GM18507 (cell line): ENCODE data around the gene JPH3.
"Not testable (repeated sequence)": the region's sequence is repeated elsewhere in the genome, so short reads cannot be mapped to it uniquely, and the experiment has no call there.

Experiments
- DNase-seq: peaks from one replicate; pipeline ENCODE4 v3.0.0; 2011; ENCODE audit warnings: low read depth; ENCODE audit not compliant: insufficient read length; ENCODE audit errors: extremely low spot score
- FAIRE-seq: peaks from 2 replicates; lab custom pipeline; 2011; peaks lifted over from hg19 to GRCh38; lab: Jason Lieb, UNC

JPH3 gene

DNA sequence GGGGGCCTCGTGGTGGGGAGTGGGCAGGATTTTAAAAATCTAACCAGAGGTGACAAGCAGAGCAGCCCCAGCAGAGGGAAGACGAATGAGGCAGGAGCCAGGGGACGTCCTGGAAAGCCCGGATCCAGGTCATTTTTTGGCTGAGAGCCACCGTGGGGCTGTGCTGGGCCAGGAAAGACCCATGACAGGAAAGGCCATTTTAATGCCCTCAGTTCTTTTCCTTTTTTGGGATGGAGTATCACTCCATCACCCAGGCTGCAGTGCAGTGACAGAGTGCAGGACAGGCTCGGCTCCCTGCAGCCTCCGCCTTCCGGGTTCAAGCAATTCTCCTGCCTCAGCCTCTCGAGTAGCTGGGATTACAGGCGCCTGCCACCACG, 30.5 kb upstream of the JPH3 start:
- no peak for FAIRE-seq
- no peak for DNase-seq

DNA sequence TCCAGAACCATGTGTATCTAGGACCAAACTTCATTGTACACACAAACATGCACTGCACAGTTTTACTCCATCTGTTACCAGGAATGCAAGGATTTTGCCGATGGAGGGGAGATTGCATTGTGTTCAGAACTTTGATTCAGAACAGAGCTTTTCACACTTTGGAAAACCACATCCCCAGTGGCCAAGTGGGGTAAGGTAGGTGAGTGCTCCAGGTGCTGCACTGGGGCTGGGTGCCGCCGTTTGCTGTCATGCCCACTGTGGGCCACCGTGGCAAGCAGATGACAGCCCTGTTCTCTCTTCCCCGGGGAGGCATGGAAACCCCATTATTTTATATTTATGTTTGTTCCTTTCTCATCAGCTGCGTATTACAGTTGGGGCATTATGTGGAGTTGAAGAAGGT, 29.3 kb upstream of the JPH3 start:
- DNase-seq (no peak), FAIRE-seq (no peak)

DNA sequence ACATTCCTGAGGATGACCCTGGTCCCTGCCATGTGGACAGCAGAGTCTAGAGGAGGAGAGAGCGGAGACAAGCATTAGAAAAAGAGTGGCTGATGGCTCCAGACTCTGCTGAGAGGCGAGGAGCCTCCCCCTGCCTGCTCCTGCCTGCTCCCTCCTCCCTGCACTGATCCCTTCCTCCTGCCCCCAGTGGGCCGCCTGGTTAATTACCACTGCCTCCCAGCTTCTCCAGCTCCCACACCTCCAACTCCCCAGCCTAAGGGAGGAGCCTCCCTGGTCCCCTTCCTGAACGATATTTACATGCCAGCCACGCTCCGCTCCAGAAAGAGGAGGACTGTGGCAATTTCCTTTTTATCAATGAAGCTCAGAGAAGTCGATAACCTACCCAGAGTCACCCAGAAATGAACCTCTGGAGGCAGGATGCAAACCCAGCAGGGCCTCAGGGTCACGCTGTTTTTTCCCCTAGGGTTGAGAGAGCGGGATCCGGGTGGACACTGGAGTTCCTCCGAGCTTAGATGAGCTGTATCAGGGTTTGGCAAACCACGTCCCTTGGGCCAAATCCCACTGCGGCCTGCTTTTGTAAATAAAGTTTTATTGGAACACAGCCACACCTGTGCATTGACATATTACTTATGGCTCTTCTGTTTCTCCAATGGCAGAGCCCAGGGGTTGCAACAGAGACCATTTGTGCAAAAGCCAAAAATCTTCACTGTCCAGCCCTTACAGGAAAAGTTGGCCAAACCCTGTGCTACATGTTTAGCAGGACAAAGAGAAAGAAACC, 27.1 kb upstream of the JPH3 start:
- no peak for DNase-seq
- FAIRE-seq: no peak

DNA sequence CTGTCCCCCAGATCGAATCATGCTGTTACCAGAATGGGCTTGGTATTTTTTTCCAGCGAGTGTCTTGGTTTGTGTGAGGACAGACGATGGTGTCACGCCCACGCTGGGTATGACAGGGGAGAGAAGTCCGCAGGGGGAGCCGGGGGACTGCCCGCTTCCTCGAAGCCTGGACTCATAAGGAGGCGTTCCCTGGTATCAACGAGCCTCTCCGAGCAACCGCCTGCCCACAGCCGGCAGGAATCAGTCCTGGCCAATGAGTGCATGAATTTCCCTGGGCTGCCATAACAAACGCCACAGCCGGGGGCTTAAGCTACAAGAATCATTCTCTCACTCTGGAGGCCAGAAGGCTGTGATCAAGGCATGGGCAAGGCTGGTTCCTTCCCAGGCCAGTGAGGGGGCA, 26.1 kb upstream of the JPH3 start:
- no peak for FAIRE-seq
- no peak for DNase-seq

DNA sequence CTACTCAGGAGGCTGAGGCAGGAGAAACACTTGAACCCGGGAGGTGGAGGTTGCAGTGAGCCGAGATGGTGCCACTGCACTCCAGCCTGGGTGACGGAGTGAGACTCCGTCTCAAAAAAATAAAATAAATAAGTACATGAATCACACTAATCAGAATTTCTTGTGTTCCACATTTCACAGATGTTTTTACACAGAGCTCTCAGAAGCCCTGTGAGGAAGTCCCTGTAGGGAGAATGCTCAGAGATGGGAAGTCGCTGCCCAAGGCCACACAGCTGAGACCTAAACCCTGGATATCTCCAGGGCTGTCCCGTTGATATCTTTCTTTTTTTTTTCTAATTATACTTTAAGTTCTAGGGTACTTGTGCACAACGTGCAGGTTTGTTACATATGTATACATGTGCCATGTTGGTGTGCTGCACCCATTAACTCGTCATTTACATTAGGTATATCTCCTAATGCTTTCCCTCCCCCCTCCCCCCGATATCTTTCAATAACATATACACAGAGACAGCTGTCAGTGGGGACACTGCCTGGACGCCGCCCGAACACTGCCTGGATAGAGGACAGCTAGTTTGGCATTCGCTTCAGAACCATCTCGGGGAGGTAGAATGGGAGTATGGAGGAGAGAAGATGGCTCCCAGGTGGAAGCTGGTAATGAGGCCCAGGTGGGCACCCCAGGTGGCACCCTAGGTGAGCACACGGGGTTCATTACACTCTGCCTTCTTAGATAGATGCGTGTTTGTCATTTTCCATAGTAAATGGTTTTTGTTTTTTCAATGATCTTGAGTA, 24.0 kb upstream of the JPH3 start:
- FAIRE-seq, DNase-seq: not testable (repeated sequence)

DNA sequence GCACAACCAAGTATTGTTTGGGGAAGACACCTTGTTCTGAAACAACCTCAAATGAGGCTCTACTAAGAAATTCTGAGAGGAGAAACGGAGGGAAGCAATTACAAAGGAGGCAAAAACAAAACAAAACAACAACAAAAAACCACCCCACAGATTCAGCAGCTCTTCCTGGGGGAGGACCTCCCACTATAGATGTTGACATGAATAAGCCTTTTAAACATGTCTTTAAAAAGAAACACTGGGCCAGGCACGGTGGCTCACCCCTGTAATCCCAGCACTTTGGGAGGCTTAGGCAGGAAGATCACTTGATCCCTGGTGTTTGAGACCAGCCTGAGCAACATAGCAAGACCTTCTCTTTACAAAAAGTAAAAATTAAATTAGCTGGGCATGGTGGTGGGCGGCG, 22.6 kb upstream of the JPH3 start:
- FAIRE-seq (no peak), DNase-seq (no peak)

DNA sequence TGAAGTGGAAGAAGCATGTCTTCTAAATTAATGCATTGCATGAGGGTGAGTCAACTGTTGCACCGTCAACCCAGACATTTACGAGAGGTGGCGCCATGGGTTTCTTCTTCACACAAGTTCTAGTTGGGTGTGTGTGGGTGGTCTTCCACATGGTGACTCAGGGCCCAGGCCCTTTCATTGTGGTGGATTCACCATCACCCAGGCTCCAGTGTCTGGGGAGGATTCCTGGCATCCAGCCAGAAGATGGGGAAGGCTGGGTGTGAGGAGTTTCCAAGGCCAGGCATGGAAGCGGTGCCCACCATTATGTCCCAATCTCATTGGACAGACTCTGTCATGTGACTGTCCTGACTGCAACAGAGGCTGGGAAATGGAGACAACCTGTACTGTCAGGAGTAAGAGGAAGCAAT, 21.4 kb upstream of the JPH3 start:
- FAIRE-seq (no peak), DNase-seq (no peak)

DNA sequence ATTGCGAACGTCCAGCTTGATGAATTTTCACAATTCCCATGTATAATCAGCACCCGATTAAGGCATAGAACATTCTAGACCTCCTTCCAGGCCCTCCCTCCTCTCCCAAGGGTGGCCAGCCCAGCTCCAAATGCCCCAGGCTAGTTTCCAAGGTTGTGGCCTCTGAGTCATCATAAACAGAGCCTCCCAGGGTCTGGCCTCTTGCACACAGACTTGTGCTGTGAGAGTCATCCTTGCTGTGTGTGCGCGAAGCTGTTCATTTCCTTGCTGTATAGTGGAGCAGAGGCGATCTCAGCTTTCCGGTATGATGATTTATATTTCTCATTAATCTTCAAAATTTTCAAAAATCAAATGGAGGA, 20.5 kb upstream of the JPH3 start:
- FAIRE-seq (no peak), DNase-seq (no peak)

DNA sequence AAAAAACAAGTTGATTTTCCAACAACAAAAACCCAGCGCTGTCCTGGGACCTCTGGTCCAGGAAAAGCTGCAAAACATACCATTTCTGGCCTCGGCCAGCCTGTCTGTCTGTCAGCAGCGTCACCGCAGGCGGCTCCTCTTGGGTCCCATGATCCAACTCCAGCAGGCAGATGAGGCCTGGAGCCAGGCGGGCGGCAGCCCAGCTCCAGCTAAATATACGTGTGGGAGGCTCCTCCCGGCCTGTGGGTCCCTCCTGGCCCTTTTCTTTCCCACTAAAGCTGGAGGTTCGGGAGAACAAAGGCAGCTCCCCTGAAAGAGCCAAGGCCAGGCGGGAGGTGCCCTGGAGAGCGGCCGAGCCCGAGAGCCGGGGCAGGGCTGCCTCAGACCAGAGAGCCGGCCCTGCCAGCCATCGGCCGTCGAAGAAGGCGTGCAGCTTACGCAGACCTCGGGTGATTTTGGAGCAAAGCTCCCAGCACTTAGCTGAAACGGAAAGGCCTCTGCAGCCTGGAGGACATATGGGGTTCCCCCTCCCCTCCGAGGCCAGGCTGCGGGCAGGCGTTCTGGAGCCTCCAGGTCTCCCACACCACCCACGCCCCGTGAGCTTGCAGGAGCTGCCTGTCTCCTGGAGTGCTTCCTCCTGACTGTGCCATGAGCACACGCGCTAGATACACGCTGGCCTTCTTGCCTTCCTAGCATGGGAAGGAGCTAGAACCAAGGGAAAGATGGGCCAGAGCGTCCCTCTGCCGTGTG, 19.9 kb upstream of the JPH3 start:
- no peak for DNase-seq

DNA sequence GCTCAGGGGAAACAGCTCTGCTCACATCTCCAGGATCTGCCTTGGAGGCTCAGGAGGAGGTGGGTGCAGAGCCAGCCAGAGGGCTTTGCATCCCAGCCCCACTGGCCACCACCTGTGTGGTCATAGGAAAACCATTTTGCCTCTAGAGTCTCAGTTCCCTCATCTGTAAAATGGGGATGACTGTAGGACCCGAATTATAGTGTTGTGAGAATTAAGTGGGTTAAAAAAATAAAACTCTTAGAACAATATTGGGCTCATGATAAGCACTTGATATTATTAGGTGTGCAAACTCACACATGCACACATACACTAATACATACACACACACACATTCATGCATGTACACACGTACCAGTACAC, 19.4 kb upstream of the JPH3 start:
- DNase-seq: no peak
- FAIRE-seq: no peak

More for the DNA sequence above, 19.9 kb upstream of the JPH3 start:
- no peak for FAIRE-seq

DNA sequence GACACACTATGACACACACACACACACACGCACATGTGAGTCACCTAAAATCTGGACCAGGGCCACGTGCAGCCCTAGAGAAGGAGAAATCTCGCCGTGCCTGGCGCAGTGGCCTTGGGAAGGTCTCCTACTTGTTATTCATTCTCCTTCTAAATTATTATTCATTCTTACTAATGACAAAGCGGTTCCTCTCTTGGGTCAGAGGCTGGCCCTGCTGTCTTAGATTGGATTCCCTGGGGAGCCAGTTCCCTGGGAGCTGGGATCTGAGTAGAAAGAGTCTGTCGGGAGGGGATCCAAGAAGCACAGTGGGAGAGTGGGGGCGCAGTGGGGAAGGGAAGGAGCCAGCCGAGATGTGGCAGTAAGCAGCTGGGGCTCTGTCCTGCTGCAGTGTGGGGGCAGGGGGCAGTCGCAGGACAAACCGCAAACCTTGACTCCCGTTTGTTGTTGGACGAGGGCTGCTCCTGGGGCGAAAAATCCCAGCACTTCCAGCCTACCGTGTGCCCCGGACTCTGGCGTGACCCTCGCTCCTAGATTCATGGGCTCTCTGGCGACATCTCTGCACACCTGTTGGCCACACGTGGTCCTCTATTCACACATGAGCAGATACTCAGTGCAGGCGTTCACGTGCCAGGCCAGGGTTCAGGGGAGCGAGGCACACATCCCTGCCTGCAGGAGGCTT, 18.7 kb upstream of the JPH3 start:
- FAIRE-seq: no peak
- DNase-seq: no peak

DNA sequence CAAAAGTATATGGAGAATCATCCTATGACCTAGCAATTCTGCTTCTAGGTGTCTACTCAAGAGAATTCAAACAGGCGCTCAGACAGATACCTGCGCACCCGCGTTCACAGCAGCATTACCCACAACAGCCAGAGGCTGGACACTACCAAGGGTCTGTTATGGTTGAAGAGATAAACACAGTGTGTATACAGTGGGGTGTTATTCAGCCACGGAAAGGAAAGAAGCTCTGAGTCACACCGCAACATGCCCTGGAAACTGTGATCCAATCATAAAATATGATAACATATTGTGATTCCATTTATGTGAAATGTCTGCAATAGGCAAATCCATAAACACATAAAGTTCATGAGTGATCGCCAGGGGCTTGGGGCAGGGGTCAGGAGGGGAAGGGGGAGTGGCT, 18.0 kb upstream of the JPH3 start:
- no peak for FAIRE-seq

DNA sequence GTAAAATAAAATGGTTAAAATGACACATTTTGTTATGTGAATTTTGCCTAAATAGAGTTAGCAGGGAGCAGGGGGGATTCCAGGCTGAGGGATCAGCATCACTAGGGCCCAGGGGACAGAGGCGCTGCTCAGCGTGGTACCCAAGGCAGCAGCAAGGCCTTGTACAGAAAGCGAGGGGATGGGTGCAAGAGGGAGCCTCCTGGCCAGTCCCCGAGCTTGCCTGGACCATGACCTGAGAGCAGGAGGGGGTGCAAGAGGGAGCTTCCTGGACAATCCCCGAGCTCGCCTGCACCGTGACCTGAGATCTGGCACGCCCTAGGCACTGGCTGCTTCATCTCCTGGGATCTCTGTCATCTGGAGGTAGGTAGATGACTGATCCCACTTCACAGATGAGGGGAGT, 17.3 kb upstream of the JPH3 start:
- no peak for FAIRE-seq
- DNase-seq: no peak

More for the DNA sequence above, 18.0 kb upstream of the JPH3 start:
- no peak for DNase-seq

DNA sequence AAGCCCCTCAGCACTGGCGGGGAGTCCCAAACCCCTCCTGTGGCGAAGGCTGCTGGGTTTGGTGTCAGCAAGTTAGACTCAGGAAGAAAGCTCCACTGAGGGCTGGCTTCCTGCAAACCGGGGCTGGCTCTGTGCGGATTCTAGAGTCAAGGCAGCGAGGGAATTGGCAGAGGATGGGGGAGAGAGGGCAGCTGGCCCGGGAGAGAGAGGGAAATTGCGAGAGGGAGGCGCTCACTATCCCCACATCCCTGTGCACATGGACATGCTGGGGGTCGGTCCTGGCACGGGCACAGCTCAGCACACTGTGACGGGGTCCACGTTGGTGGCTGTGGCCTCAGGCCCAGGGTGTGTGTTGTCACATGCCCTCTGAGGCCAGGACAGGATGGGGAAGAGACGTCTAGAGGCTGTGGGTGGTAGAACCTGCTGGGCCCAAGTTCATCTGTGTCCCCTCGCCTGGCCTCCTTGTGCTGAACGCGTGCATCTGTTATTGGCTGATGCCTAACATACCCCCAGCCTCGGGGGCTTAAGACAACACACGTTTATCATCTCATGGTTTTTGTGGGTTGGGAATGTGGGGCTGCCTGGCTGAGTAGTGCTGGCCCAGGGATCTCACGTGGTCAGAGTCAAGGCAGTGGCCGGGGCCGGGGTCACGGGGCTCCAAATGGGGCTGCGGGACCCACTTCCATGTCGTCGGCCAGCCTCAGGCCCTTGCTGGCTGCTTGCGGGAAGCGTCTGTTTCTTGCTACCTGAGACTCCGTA, 16.7 kb upstream of the JPH3 start:
- FAIRE-seq (no peak), DNase-seq (no peak)

DNA sequence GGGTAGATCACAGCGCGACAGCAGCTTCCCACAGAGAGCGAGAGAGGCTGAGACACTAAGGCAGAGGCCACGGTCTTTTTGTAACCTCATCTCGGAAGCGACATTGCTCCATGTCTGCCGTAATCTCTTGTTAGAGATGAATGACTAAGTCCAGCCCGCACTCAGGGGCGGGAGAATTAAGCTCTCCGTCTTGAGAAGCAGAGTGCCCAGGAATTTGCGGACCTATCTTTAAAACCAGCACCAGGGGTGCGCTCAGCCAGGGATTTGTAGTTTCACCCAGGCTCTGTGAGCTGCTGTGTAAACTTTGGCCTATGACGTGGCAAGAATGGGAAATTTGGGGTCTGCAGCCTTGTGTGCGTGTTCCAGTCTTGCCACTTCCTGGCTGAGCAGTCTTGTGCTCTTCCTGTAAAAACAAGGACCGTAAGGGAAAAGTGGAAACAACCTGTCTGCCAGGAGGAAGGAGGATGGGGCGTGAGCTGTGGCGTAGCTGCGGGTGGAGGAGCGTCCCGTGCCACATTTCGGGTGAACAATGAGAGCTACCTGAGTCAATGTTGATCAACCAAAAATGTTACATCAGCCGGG, 16.0 kb upstream of the JPH3 start:
- FAIRE-seq (no peak), DNase-seq (no peak)

DNA sequence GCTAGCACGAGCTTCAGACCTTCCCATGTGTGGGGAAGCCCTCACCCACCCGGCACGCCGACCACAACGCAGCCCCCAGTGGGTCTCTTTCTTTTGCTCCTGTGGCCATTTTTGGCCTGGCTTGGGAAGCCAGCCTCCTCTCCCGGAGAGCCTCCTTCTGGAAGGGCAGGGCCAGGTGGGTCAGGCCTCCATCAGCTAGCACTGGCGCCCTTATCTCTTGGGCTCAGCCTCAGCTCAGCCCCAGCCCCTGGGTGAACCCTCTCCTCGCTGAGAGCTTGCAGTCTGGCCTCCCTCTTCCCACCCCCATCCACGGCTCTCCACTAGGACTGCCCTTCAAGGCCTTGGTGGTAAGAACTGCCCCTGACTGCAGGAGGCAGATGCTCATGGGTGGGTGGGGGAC, 14.7 kb upstream of the JPH3 start:
- FAIRE-seq (no peak), DNase-seq (no peak)

DNA sequence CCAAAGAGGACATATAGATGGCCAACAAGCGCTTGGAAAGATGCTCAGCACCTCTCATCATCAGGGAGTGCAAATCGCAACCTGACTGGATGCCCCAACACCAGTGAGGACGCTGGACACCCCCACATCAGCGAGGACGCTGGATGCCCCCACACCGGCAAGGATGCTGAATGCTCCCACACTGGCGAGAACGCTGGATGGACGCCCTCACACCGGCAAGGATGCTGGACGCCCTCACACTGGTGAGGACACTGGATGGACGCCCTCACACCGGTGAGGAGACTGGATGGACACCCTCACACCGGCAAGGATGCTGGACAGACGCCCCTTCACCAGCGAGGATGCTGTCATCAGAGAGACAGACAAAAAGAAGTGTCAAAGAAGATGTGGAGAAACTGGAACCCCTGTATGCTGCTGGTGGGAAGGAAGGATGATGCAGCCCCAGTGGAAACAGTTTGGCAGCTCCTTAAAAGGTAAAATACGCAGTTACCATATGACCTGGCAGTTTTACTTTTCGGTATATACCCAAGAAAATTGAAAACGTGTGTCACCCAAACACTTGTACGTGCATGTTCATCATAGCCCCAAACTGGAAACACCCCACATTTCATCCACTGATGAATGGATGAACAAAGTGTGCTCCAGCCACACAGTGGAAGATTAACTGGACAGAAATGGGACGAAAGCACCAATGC, 10.1 kb upstream of the JPH3 start:
- FAIRE-seq (no peak), DNase-seq (no peak)

DNA sequence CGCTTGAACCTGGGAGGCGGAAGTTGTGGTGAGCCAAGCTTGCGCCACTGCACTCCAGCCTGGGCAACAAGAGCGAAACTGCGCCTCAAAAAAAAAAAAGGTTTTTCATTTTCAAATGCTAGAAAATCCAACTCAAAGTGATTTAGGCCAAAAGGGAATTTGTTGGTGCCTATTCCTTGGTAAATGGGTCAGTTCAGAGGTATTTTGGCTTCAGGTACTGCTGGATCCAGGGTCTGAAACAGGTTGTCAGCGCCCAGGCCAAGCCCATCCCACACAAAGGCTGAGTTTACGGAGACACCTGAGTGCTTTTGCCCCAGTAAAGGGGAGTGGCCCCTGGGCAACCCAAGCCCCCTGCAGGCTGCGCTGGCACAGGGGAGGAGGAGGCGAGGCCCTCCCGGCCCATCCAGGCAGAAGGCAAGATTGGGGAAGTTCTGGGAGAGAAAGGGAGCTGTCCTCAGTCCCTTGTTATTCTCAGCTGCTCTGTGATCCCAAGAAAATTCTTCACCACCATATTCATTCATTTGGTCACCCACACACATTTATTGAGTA, 8.5 kb upstream of the JPH3 start:
- no peak for FAIRE-seq

More for the DNA sequence above, 8.5 kb upstream of the JPH3 start:
- DNase-seq: no peak
